Suprapubic skin (tissue), 4 donors: ENCODE results near the gene CHD9.

Experiments used
- POLR2A ChIP-seq, 2 donors: fragments of 450-650 bp; IDR thresholded peaks; one replicate each; pipeline ENCODE4 v1.6.1; 2017; ENCODE audit warnings: antibody characterized with exemption in 2 of 2, mild to moderate bottlenecking in 2 of 2, moderate library complexity in 2 of 2
- POLR2AphosphoS5 ChIP-seq, 3 donors: sonication (generic); formaldehyde crosslinking; IDR thresholded peaks; one replicate each; pipeline ENCODE4 v1.6.1; 2017; ENCODE audit warnings: antibody characterized with exemption in 3 of 3

- TF ChIP-seq POLR2A (IDR thresholded peaks at IDR 0.05) (no peak), POLR2AphosphoS5 (IDR thresholded peaks at IDR 0.05) (no peak)
These were observed 320.0 kb downstream of the CHD9 start for GRCh38 chr16:53374800-53375199.
